H9 (cell line): Measurements from ENCODE around the gene SMURF1. TPM values are rescaled to one million over a fixed set of nuclear protein-coding genes. Genes with fewer than 3 reads are reported as not detected.

Experiments used
- DNase-seq: peaks from one replicate; pipeline ENCODE4 v3.0.0-alpha.2; 2017
- H2AFZ ChIP-seq: one replicate; pipeline ENCODE4 v1.6.1; 2013; ENCODE audit warnings: mild to moderate bottlenecking, low read length, control low read depth, moderate library complexity
- H2AK5ac ChIP-seq: 2 replicates; pipeline ENCODE4 v1.6.1; 2013; ENCODE audit warnings: low read length, control low read depth, mixed read lengths; ENCODE audit not compliant: insufficient read length
- H2BK120ac ChIP-seq: one replicate; pipeline ENCODE4 v1.6.1; 2013; ENCODE audit warnings: low read depth, mild to moderate bottlenecking, low read length, control low read depth, inconsistent platforms; ENCODE audit not compliant: poor library complexity, severe bottlenecking
- H2BK12ac ChIP-seq: 2 replicates; pipeline ENCODE4 v1.6.1; 2013; ENCODE audit warnings: low read length, control low read depth, mixed read lengths, low read depth; ENCODE audit not compliant: insufficient read length
- H2BK15ac ChIP-seq: 2 replicates; pipeline ENCODE4 v1.6.1; 2013; ENCODE audit warnings: low read depth, low read length, control low read depth
- H2BK20ac ChIP-seq: one replicate; pipeline ENCODE4 v1.6.1; 2013; ENCODE audit warnings: low read depth, mild to moderate bottlenecking, low read length, control low read depth, inconsistent platforms; ENCODE audit not compliant: poor library complexity, severe bottlenecking
- H2BK5ac ChIP-seq: 2 replicates; pipeline ENCODE4 v1.6.1; 2013; ENCODE audit warnings: low read length, control low read depth, mixed read lengths; ENCODE audit not compliant: insufficient read length
- H3K14ac ChIP-seq: 2 replicates; pipeline ENCODE4 v1.6.1; 2013; ENCODE audit warnings: low read length, control low read depth; ENCODE audit not compliant: insufficient read depth
- H3K18ac ChIP-seq: 2 replicates; pipeline ENCODE4 v1.6.1; 2013; ENCODE audit warnings: low read depth, mild to moderate bottlenecking, mixed read lengths, low read length, control low read depth; ENCODE audit not compliant: insufficient read length
- H3K23ac ChIP-seq: 2 replicates; pipeline ENCODE4 v1.6.1; 2013; ENCODE audit warnings: low read length, control low read depth, mixed read lengths, low read depth; ENCODE audit not compliant: insufficient read length
- H3K23me2 ChIP-seq: 2 replicates; pipeline ENCODE4 v1.6.1; 2013; ENCODE audit warnings: low read depth, mild to moderate bottlenecking, mixed read lengths, low read length, control low read depth; ENCODE audit not compliant: insufficient read length, poor library complexity, severe bottlenecking
- H3K27ac ChIP-seq: 2 replicates; pipeline ENCODE4 v1.5.1; 2013; ENCODE audit warnings: low read length, control low read depth, mixed read lengths, low read depth; ENCODE audit not compliant: insufficient read length
- H3K27me3 ChIP-seq: 2 replicates; pipeline ENCODE4 v1.6.1; 2013; ENCODE audit warnings: low read length, control low read depth, inconsistent platforms; ENCODE audit not compliant: insufficient read depth
- H3K4ac ChIP-seq: 2 replicates; pipeline ENCODE4 v1.6.1; 2013; ENCODE audit warnings: low read depth, mild to moderate bottlenecking, control low read depth, inconsistent platforms, low read length, moderate library complexity
- H3K4me1 ChIP-seq: 2 replicates; pipeline ENCODE4 v1.6.1; 2013; ENCODE audit warnings: low read length, control low read depth, inconsistent platforms; ENCODE audit not compliant: insufficient read depth
- H3K4me2 ChIP-seq: 2 replicates; pipeline ENCODE4 v1.6.1; 2013; ENCODE audit warnings: low read length, control low read depth, mixed read lengths; ENCODE audit not compliant: insufficient read length, insufficient read depth
- H3K56ac ChIP-seq: 2 replicates; pipeline ENCODE4 v1.6.1; 2013; ENCODE audit warnings: low read depth, mild to moderate bottlenecking, mixed read lengths, low read length, control low read depth; ENCODE audit not compliant: insufficient read length
- H3K79me1 ChIP-seq: 2 replicates; pipeline ENCODE4 v1.6.1; 2013; ENCODE audit warnings: low read depth, mild to moderate bottlenecking, moderate library complexity, low read length, control low read depth, inconsistent platforms; ENCODE audit not compliant: insufficient read depth, poor library complexity, severe bottlenecking
- H3K79me2 ChIP-seq: 2 replicates; pipeline ENCODE4 v1.6.1; 2013; ENCODE audit warnings: low read length, control low read depth, inconsistent platforms; ENCODE audit not compliant: insufficient read depth
- H3K9ac ChIP-seq: 2 replicates; pipeline ENCODE4 v1.6.1; 2013; ENCODE audit warnings: low read length, control low read depth, mixed read lengths; ENCODE audit not compliant: insufficient read length; ENCODE audit errors: extremely low read depth
- H3K9me3 ChIP-seq: one replicate; pipeline ENCODE4 v1.6.1; 2013; ENCODE audit warnings: low read depth, low read length, inconsistent platforms; ENCODE audit not compliant: control insufficient read depth
- H3T11ph ChIP-seq: one replicate; pipeline ENCODE4 v1.6.1; 2013; ENCODE audit warnings: mild to moderate bottlenecking, low read length, control low read depth, inconsistent platforms
- H4K20me1 ChIP-seq: one replicate; pipeline ENCODE4 v1.6.1; 2013; ENCODE audit not compliant: control insufficient read depth, insufficient read length, insufficient read depth
- H4K5ac ChIP-seq: 2 replicates; pipeline ENCODE4 v1.6.1; 2013; ENCODE audit warnings: low read depth, mild to moderate bottlenecking, mixed read lengths, low read length, control low read depth; ENCODE audit not compliant: insufficient read length
- H4K8ac ChIP-seq: replicated peaks from 2 replicates; pipeline ENCODE4 v1.6.1; 2013; ENCODE audit warnings: low read length, control low read depth, mixed read lengths, low read depth; ENCODE audit not compliant: insufficient read length
- H4K91ac ChIP-seq: 2 replicates; pipeline ENCODE4 v1.6.1; 2013; ENCODE audit warnings: low read depth, mild to moderate bottlenecking, moderate library complexity, mixed read lengths, low read length, control low read depth; ENCODE audit not compliant: insufficient read length
- H3K27ac Mint-ChIP-seq, 3 experiments: 2 replicates in 2 of 3; 3 replicates in 1 of 3; pipeline ENCODE4 v1.8.0; 2020 to 2021; ENCODE audit warnings: mixed read lengths in 3 of 3, mild to moderate bottlenecking in 1 of 3, moderate library complexity in 1 of 3
- H3K27me3 Mint-ChIP-seq: 2 replicates; pipeline ENCODE4 v1.8.0; 2021; ENCODE audit warnings: low read depth, mild to moderate bottlenecking, moderate library complexity, mixed read lengths
- H3K36me3 Mint-ChIP-seq, 3 experiments: 2 replicates in 2 of 3; 3 replicates in 1 of 3; pipeline ENCODE4 v1.8.0; 2020 to 2021; ENCODE audit warnings: low read depth in 3 of 3, mixed read lengths in 3 of 3; ENCODE audit not compliant: insufficient read depth in 1 of 3
- H3K4me1 Mint-ChIP-seq, 2 experiments: 2 replicates each; pipeline ENCODE4 v1.8.0; 2020; ENCODE audit warnings: mixed read lengths in 2 of 2
- H3K4me3 Mint-ChIP-seq, 2 experiments: 2 replicates in 1 of 2; 3 replicates in 1 of 2; pipeline ENCODE4 v1.8.0; 2020 to 2021; ENCODE audit warnings: mild to moderate bottlenecking in 2 of 2, mixed read lengths in 2 of 2, moderate library complexity in 1 of 2
- H3K9me3 Mint-ChIP-seq, 2 experiments: 2 replicates in 1 of 2; 3 replicates in 1 of 2; pipeline ENCODE4 v1.8.0; 2020; ENCODE audit warnings: mild to moderate bottlenecking in 2 of 2, mixed read lengths in 2 of 2, moderate library complexity in 1 of 2
- CTCF ChIP-seq: fragments of 200-600 bp; sonication (generic); conservative IDR thresholded peaks from 3 replicates; pipeline ENCODE4 v1.8.0; 2021; ENCODE audit warnings: antibody characterized with exemption, mild to moderate bottlenecking
- total RNA-seq: library from RNA; stranded (reverse); gene quantifications from 2 replicates; pipeline ENCODE4 v1.2.1, GENCODE V29; 2021

Gene SMURF1
- total RNA-seq, 1 experiment from 2014 or later = 29.4 TPM

GRCh38 chr7:99156649-99157048 lies 12.7 kb upstream of the SMURF1 start:
- Histone ChIP-seq H2BK120ac (no peak overlapping the region), H2BK15ac (no peak overlapping the region), H3K4me1 (no peaks in the 10 kb centered on the region), H3K14ac (no peak overlapping the region), H2BK20ac (no peak overlapping the region), H2AK5ac (no peak overlapping the region), H3K23me2 (no peaks in the 10 kb centered on the region), H3K9ac (no peak overlapping the region), H3K23ac (no peak overlapping the region), H2AFZ (no peak overlapping the region), H3K18ac (no peak overlapping the region), H4K5ac (no peak overlapping the region), H4K20me1 (no peaks in the 10 kb centered on the region), H3K79me1 (no peaks in the 10 kb centered on the region), H3K4ac (no peak overlapping the region), H2BK12ac (no peak overlapping the region), H2BK5ac (no peak overlapping the region), H4K8ac (no peak overlapping the region), H3K4me2 (no peak overlapping the region), H3K27me3 (no peaks in the 10 kb centered on the region), H3K79me2 (no peaks in the 10 kb centered on the region), H4K91ac (no peak overlapping the region), H3K9me3 (no peaks in the 10 kb centered on the region), H3T11ph (no peak overlapping the region), H3K27ac (no peak overlapping the region), H3K56ac (no peak overlapping the region)
- Mint-ChIP-seq H3K36me3 (no peaks in the 10 kb centered on the region), H3K4me1 (no peaks in the 10 kb centered on the region; a peak in 1 of 4 replicates), H3K27ac (no peak overlapping the region), H3K27me3 (peaks cover 18% of the 10 kb centered on the region), H3K9me3 (no peaks in the 10 kb centered on the region; a peak in 1 of 5 replicates), H3K4me3 (no peak overlapping the region)
- no peak for TF ChIP-seq CTCF
- no peak for DNase-seq
